PFSK-1 (cell line): ENCODE data around the gene ST6GALNAC3.

ENCODE experiments used
- POLR2AphosphoS5 ChIP-seq: IDR thresholded peaks from 2 replicates; pipeline ENCODE4 v1.6.1; 2012; ENCODE audit warnings: low read depth, mild to moderate bottlenecking, control low read depth, low read length, moderate library complexity
- TF ChIP-seq, protein P1 (sequence below), 2 experiments: IDR thresholded peaks; 2 replicates each; pipeline versions ENCODE4 v1.6.1 to v1.8.0; 2011 to 2012; ENCODE audit warnings: low read depth in 2 of 2, low read length in 2 of 2, control low read depth in 1 of 2, inconsistent platforms in 1 of 2, mild to moderate bottlenecking in 1 of 2, moderate library complexity in 1 of 2; ENCODE audit not compliant: insufficient read depth in 1 of 2

DNA sequence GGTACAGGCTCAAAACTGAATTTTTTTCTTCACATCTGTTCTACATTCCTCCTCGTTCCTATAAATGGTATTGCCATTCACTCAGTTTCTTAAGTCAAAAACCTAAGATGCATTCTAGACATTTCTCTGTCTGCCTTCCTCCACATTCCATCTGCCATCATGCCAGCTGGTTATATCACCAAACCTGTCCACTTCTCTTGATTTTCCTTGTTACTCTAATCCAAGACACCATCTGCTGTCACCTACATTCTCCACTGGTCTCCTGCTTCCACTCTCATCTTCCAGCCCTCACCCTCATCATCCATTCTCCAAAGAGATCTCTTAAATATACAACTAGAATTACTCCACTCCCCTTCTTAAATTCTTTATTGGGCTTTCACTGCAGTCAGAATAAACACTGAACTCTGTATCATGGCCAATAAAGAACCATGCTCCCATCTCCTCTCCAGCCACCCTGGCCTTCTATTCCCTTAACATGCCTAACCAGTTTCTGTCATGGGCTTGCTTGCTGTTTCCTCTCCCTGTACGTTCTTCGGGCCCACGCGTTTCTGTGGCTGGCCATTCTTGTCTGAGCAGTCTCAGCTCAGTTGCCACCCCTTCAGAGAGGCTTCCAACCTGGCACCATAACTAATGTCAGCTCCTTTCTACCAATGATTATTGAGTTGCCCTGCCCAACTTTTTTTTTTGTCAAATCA, 278.3 kb downstream of the ST6GALNAC3 start:
- TF ChIP-seq, protein P1, sequence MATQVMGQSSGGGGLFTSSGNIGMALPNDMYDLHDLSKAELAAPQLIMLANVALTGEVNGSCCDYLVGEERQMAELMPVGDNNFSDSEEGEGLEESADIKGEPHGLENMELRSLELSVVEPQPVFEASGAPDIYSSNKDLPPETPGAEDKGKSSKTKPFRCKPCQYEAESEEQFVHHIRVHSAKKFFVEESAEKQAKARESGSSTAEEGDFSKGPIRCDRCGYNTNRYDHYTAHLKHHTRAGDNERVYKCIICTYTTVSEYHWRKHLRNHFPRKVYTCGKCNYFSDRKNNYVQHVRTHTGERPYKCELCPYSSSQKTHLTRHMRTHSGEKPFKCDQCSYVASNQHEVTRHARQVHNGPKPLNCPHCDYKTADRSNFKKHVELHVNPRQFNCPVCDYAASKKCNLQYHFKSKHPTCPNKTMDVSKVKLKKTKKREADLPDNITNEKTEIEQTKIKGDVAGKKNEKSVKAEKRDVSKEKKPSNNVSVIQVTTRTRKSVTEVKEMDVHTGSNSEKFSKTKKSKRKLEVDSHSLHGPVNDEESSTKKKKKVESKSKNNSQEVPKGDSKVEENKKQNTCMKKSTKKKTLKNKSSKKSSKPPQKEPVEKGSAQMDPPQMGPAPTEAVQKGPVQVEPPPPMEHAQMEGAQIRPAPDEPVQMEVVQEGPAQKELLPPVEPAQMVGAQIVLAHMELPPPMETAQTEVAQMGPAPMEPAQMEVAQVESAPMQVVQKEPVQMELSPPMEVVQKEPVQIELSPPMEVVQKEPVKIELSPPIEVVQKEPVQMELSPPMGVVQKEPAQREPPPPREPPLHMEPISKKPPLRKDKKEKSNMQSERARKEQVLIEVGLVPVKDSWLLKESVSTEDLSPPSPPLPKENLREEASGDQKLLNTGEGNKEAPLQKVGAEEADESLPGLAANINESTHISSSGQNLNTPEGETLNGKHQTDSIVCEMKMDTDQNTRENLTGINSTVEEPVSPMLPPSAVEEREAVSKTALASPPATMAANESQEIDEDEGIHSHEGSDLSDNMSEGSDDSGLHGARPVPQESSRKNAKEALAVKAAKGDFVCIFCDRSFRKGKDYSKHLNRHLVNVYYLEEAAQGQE (IDR thresholded peaks at IDR 0.05; ENCODE audit: insufficient read depth in 1 of 2, low read depth in 2 of 2, low read length in 2 of 2) = no peak
- TF ChIP-seq POLR2AphosphoS5 = no peak
